Left ventricle myocardium inferior (tissue), 1 donor: ENCODE measurements around the gene CWF19L2. TPM values are rescaled to one million over a fixed set of nuclear protein-coding genes. Genes with fewer than 3 reads are reported as not detected.
"Not testable (repeated sequence)": the region's sequence is repeated elsewhere in the genome, so short reads cannot be mapped to it uniquely, and the experiment has no call there.

ENCODE experiments used
- DNase-seq: peaks from one replicate; pipeline ENCODE4 v3.0.0-alpha.2; 2020
- H3K27ac ChIP-seq: fragments of 200-600 bp; replicated peaks from 2 replicates; pipeline ENCODE4 v1.8.0; 2021
- H3K27me3 ChIP-seq: fragments of 200-600 bp; 2 replicates; pipeline ENCODE4 v1.8.0; 2021; ENCODE audit warnings: low read depth
- H3K36me3 ChIP-seq: fragments of 200-600 bp; 2 replicates; pipeline ENCODE4 v1.8.0; 2021
- H3K4me1 ChIP-seq: fragments of 200-600 bp; 2 replicates; pipeline ENCODE4 v1.8.0; 2021
- H3K4me3 ChIP-seq: fragments of 200-600 bp; 2 replicates; pipeline ENCODE4 v1.8.0; 2021; ENCODE audit warnings: mild to moderate bottlenecking, moderate library complexity
- H3K9me3 ChIP-seq: fragments of 200-600 bp; replicated peaks from 2 replicates; pipeline ENCODE4 v1.8.0; 2021
- intact Hi-C: fragments of 100-400 bp; cut with micrococcal nuclease; formaldehyde crosslinking; loops from one replicate; pipeline ENCODE4 v1.11.0; 2022
- total RNA-seq: library from RNA; stranded (reverse); fragmentation: NEBNext Ultra II Directional; extraction: Animal tissue kit (Norgen Biotek cat#: 25700); gene quantifications from one replicate; pipeline ENCODE4 v1.2.1, GENCODE V29; 2021
- TF ChIP-seq, protein P1 (sequence below): fragments of 200-600 bp; IDR thresholded peaks from 2 replicates; pipeline ENCODE4 v1.8.0; 2021; ENCODE audit warnings: antibody characterized with exemption, mild to moderate bottlenecking, borderline replicate concordance
- donor health status: DM: no; HTN: yes; CAD: no; lungs with severe emphysema.

CWF19L2 gene
- total RNA-seq, 1 donor from 2014 or later: 9.4 TPM

DNA sequence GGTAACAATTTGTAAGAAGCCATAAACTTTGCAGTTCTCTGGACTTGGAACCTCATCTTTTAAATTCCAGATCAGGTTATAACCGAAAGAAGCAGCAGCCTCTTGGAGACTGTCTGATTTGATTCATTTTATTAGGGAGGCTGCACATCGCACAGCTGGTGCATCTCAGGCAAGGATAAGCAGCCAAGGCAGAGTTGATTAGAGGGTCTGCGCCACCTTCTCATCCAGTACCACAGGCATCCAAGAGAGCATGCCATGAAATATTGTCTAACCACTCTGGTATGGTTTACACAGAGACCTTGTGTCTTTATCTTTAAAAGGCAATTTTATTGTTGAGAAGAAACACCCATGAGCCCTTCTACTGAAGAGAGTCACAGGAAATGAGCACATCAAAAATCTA, 16.2 kb upstream of the CWF19L2 start:
- TF ChIP-seq, protein P1, sequence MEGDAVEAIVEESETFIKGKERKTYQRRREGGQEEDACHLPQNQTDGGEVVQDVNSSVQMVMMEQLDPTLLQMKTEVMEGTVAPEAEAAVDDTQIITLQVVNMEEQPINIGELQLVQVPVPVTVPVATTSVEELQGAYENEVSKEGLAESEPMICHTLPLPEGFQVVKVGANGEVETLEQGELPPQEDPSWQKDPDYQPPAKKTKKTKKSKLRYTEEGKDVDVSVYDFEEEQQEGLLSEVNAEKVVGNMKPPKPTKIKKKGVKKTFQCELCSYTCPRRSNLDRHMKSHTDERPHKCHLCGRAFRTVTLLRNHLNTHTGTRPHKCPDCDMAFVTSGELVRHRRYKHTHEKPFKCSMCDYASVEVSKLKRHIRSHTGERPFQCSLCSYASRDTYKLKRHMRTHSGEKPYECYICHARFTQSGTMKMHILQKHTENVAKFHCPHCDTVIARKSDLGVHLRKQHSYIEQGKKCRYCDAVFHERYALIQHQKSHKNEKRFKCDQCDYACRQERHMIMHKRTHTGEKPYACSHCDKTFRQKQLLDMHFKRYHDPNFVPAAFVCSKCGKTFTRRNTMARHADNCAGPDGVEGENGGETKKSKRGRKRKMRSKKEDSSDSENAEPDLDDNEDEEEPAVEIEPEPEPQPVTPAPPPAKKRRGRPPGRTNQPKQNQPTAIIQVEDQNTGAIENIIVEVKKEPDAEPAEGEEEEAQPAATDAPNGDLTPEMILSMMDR: no peak
- Histone ChIP-seq H3K36me3 (no peaks in the 10 kb centered on the region), H3K4me3 (no peak overlapping the region), H3K9me3 (no peaks in the 10 kb centered on the region), H3K27ac (no peak overlapping the region), H3K27me3 (peaks cover 81% of the 10 kb centered on the region), H3K4me1 (no peaks in the 10 kb centered on the region)
- no peak for DNase-seq
- intact Hi-C loops: no loop called here

DNA sequence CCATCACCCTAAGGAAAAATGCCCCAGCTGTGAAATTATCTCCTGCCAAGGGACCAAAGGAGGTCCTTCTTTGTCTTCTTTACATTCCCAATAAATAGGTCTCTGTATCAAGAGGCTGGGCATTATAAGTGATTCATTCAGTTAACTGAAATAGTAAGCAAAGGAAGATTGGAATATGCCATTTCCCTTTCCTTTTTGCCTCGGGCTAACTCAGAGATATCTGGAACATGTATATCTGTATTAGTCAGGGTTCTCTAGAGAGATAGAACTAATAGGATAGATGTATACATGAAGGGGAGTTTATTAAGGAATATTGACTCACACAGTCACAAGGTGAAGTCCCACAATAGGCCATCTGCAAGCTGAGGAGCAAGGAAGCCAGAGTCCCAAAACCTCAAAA, 15.3 kb upstream of the CWF19L2 start:
- Histone ChIP-seq H3K4me1 (no peaks in the 10 kb centered on the region), H3K9me3 (no peaks in the 10 kb centered on the region), H3K27ac (no peak overlapping the region), H3K27me3 (peaks cover 84% of the 10 kb centered on the region), H3K36me3 (no peaks in the 10 kb centered on the region), H3K4me3 (no peak overlapping the region)
- intact Hi-C loops: no loop called here
- TF ChIP-seq, protein P1: no peak
- no peak for DNase-seq

DNA sequence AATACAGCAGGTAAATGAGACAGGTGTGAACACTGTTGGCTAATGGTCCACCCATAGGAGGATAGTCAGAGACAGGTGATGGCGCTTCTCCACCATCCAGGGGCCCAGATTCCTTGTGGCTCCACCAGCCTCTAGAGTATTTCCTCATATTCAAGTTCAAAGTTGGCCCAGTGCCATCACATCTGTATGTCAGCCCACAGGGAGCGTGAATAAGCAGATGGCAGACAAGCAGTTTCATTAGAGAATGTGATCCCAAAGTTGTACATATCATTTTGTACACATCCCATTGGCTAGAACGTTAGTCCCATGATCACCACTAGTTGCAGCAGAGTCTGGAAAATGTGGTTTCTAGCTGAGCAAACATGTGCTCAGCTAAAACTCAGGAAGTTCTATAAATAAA, 11.0 kb upstream of the CWF19L2 start:
- intact Hi-C loops: loop anchor here (2.0 kb wide), 1 partner anchor 22 kb away; no protein-coding TSS in a partner anchor
- TF ChIP-seq, protein P1: no peak
- no peak for DNase-seq

DNA sequence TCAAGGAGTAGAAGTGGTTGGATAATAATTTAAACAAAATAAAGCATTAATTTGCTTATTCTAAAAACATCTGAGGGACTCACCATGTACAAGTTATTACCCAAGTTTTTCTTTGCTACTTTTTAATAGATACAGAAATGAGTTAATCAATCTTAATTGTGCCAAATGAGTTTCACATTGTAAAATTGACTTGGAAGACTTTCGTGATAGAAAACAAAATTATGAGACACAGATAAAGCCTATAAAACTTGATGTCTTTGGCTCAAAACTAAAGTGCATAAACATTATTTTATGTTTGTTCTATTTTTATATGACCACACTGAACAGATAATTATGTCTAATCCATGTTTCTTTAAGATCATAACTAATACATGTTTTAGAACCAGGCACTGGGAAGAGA, 10.1 kb upstream of the CWF19L2 start:
- Histone ChIP-seq H3K4me3 (no peak overlapping the region), H3K36me3 (no peaks in the 10 kb centered on the region), H3K27me3 (peaks cover 63% of the 10 kb centered on the region), H3K27ac (no peak overlapping the region), H3K4me1 (no peaks in the 10 kb centered on the region), H3K9me3 (peaks cover 8% of the 10 kb centered on the region)
- intact Hi-C loops: loop anchor here (2.0 kb wide), 1 partner anchor 21 kb away; no protein-coding TSS in a partner anchor
- TF ChIP-seq, protein P1: no peak
- no peak for DNase-seq

More for the DNA sequence above, 11.0 kb upstream of the CWF19L2 start:
- H3K27me3 ChIP-seq: peaks cover 68% of the 10 kb centered on the region
- H3K4me3 ChIP-seq: no peak overlapping the region
- no peak overlapping the region for H3K27ac ChIP-seq
- peaks cover 4% of the 10 kb centered on the region for H3K9me3 ChIP-seq
- H3K36me3 ChIP-seq: no peaks in the 10 kb centered on the region
- no peaks in the 10 kb centered on the region for H3K4me1 ChIP-seq

DNA sequence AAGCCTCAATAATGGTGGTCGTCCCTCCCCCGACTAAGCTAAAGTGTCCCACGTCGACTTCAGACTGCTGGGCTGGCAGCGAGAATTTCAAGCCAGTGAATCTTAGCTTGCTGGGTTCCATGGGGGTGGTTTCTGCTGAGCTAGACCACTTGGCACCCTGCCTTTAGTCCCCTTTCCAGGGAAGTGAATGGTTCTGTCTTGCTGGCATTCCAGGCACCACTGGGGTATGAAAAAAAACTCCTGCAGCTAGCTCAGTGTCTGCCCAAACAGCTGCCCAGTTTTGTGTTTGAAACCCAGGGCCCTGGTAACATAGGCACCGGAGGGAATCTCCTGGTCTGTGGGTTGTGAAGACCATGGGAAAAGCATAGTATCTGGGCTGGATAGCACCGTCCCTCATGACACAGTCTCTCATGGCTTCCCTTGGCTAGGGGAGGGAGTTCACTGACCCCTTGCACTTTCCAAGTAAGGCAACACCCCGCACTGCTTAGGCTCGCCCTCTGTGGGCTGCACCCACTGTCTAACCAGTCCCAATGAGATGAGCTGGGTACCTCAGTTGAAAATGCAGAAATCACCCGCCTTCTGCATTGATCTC, 8.7 kb upstream of the CWF19L2 start:
- intact Hi-C loops, H3K9me3 ChIP-seq, DNase-seq, H3K36me3 ChIP-seq, H3K4me3 ChIP-seq, H3K4me1 ChIP-seq, H3K27ac ChIP-seq: not testable (repeated sequence)
- H3K27me3 ChIP-seq: peaks cover 54% of the 10 kb centered on the region

DNA sequence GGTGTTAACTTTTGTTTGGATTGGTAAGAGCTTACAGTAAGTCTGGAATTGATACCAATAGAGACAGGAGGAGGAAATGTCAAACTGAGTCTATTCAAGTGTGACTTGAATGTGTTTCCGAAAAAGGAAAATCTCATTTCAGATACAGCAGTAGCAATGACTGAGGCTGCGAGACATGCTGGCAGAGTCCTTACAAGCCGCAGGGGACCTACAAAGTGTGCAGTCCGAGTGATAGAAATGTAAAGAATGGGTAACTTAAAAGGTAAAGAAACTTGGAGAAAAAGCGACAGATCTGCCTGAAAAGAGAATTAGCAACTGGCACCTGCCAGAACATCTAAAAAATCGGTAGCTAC, 444 bp downstream of the CWF19L2 start:
- H3K4me1 ChIP-seq: peaks cover 29% of the 10 kb centered on the region
- no peaks in the 10 kb centered on the region for H3K9me3 ChIP-seq
- H3K36me3 ChIP-seq: peaks cover 23% of the 10 kb centered on the region
- TF ChIP-seq, protein P1: no peak
- H3K27me3 ChIP-seq: no peaks in the 10 kb centered on the region
- DNase-seq: no peak
- intact Hi-C loops: no loop called here
- peak overlapping the region; percentile 89 for H3K4me3 ChIP-seq
- peak overlapping the region; percentile 89 for H3K27ac ChIP-seq
